Loucy (cell line): ENCODE data around the gene TNC.

Experiments used
- CTCF ChIP-seq: fragments of 200-600 bp; sonication (generic); conservative IDR thresholded peaks from 2 replicates; pipeline ENCODE4 v1.5.1; 2014; ENCODE audit warnings: mild to moderate bottlenecking, antibody characterized with exemption, low read length
- EZH2phosphoT487 ChIP-seq: fragments of 200-600 bp; IDR thresholded peaks from 2 replicates; pipeline ENCODE4 v1.6.1; 2018; ENCODE audit warnings: antibody characterized with exemption, mild to moderate bottlenecking, moderate library complexity, borderline replicate concordance

- no peak for TF ChIP-seq CTCF
- no peak for TF ChIP-seq EZH2phosphoT487
These were observed 2.0 kb downstream of the TNC start for GRCh38 chr9:115115924-115116323.
